Renal pelvis (tissue), 4 donors: ENCODE results near the gene CCDC110. TPM values are rescaled to one million over a fixed set of nuclear protein-coding genes. Genes with fewer than 3 reads are reported as not detected.

Experiments used
- DNase-seq: peaks from one replicate; pipeline ENCODE4 v3.0.0-alpha.2; 2013
- polyA plus RNA-seq, 3 donors: library from polyadenylated mRNA; unstranded; fragments of 120-200 nt; gene quantifications; one replicate each; pipeline ENCODE4 v1.2.1, GENCODE V29; 2013; ENCODE audit not compliant: insufficient read length in 3 of 3

The CCDC110 gene
- polyA plus RNA-seq, 3 donors, result 2.4 to 2.8 (median 2.4) TPM

DNA sequence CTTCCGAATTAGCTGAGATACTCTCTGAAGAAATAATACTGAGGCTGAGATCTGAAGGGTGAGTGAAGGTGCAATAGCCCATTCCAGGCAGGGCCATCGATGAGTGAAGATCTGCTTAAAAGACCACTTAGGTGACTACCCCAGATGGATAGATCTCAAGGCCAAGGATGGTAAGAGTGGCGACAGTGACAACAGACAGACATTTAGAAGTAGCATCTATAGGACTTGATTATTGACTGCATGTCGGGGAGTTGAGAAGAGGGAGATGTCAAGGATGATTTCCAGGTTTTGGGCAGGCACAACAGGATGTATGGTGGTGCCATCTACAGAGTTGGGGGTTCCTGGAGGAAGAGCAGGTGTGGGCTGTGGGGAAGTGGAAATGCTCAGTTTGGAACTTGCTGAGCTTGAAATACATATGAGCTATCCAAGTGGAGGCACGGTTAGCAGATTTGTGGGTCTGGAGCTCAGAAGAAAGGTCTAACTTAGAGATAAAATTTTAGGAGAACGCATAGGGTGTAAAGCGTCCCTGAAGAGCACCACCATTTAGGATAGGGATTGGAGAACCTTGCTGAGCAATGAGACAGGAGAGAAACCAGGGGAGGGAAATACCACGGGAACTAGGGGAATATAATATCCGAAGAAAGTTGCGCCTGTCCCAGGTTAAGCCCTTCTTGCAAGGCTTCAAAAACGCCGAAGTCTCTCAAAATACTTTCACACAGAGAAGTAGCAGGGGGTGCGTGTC lies 46.5 kb downstream of the CCDC110 start:
- DNase-seq, result peak; percentile 3

GRCh38 chr4:185421366-185422124 lies 50.0 kb downstream of the CCDC110 start:
- no peak for DNase-seq

DNA sequence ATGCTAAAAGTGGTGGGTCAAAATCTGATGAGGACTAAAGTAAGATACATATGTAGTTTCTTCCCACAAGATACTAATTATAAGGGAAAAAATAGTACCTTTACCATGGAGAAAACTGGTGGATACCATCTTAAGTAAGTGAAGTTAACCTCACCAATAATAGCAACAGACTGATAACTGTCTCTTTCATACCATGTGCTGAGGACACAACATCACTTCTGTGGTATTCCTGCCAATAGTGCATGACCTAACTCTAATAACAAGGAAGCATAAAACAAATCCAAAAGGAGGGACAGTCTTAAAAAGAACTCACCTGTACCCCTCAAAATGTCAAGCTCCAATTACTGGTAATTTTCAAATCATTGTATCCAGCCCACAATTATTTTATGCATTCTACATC lies 54.6 kb downstream of the CCDC110 start:
- DNase-seq, result no peak

- DNase-seq, result no peak
These were observed 59.1 kb downstream of the CCDC110 start for GRCh38 chr4:185412412-185412811.

GRCh38 chr4:185411849-185412248 lies 59.7 kb downstream of the CCDC110 start:
- no peak for DNase-seq

GRCh38 chr4:185408432-185408831 lies 63.1 kb downstream of the CCDC110 start:
- DNase-seq, result no peak

DNA sequence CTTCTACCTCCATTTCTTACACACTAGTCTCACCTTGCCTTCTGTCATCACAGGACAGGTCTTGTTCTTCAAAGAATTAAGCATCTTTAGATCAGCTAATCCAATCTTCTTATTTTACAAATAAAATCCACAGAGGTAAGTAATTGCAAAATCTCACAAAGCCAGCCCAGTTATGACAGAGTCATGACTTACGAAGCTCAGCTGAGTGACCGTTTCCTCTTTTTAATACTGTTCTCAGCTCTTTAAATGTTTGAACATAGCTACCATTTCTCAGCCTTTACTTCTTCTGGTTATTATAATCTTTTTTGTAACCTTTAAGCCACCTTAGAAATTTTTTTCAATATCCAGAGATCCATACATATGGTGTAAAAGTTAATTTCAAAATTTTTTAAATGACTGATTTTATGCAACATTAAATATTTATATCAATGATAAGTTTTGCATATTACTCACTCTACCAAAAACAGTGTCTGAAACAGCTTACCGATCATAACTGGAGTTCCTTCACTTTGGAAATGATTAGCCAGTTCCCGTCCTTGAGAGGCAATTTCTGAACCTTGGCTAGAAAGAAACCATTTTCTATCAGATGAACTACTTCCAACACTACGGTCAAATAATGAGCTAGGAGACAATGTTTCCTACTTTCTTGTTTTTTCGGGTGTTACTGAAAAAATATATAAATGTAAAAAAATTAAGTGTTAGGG lies 66.1 kb downstream of the CCDC110 start:
- no peak for DNase-seq

- DNase-seq, result no peak
These were observed 67.5 kb downstream of the CCDC110 start for GRCh38 chr4:185404031-185404430.

GRCh38 chr4:185399466-185399865 lies 72.1 kb downstream of the CCDC110 start:
- no peak for DNase-seq

GRCh38 chr4:185398618-185399017 lies 72.9 kb downstream of the CCDC110 start:
- no peak for DNase-seq

GRCh38 chr4:185396724-185397385 lies 74.7 kb downstream of the CCDC110 start, which contains the start of gene ANKRD37:
Gene ANKRD37, plus strand, starts transcription at chr4:185396841. Its CDS starts 83 bp downstream, at chr4:185396924.
- DNase-seq, result peak; percentile 80

- peak; percentile 98 for DNase-seq
These were observed 75.4 kb downstream of the CCDC110 start for GRCh38 chr4:185395956-185396723.

- DNase-seq, result no peak
These were observed 76.1 kb downstream of the CCDC110 start, which contains the start of gene LRP2BP for GRCh38 chr4:185395238-185395955. Gene LRP2BP, minus strand, starts transcription at chr4:185395924. Its CDS starts 17,738 bp downstream, at chr4:185378186.

Other genes with a start within 250 kb of the CCDC110 start
- 1 to 10 TPM; 2.3 to 5.9 (median 5.0) TPM for gene LRP2BP, start 75.8 kb downstream of the CCDC110 start, polyA plus RNA-seq
- 10 to 100 TPM; 12.3 to 15.4 (median 14.1) TPM for gene ANKRD37, start 74.9 kb downstream of the CCDC110 start, polyA plus RNA-seq
- gene UFSP2, start 45.8 kb downstream of the CCDC110 start, polyA plus RNA-seq, result 10 to 100 TPM; 57.5 to 73.7 (median 69.7) TPM
- gene PDLIM3, start 63.8 kb upstream of the CCDC110 start, polyA plus RNA-seq, result 1 to 10 TPM; 4.5 to 4.9 (median 4.7) TPM